Activated CD4-positive, alpha-beta T cell treated with anti-CD3 and anti-CD28 coated beads, Interleukin-2, Interleukin-6, amounts not matched to agents 100 ng/mL and 50 ng/mL, durations not matched to agents 16 hours and 8 hours (primary cell): ENCODE measurements around the gene NUDT13.

ENCODE experiments used
- DNase-seq: peaks from one replicate; pipeline ENCODE4 v3.0.0-alpha.2; 2020

The NUDT13 gene

GRCh38 chr10:73167783-73168464 is 57.7 kb downstream of the NUDT13 start, which contains the start of the genes ECD and FAM149B1:
TSS of gene ECD (minus strand) at chr10:73168008. CDS start at chr10:73163937, 4,071 bp downstream.
TSS of gene FAM149B1 (plus strand) at chr10:73168119. CDS start at chr10:73168340, 221 bp downstream.
- peak; percentile 95 for DNase-seq

- no peak for DNase-seq
Observed at GRCh38 chr10:73168465-73168803, 58.2 kb downstream of the NUDT13 start.

- DNase-seq = no peak
Observed at GRCh38 chr10:73169320-73169719, 59.1 kb downstream of the NUDT13 start.

- no peak for DNase-seq
Observed at GRCh38 chr10:73172867-73173266, 62.6 kb downstream of the NUDT13 start.

GRCh38 chr10:73174148-73174925 is 64.1 kb downstream of the NUDT13 start:
- no peak for DNase-seq
